HG02885 (cell line): ENCODE measurements around the gene GSDME.

Source experiments
- ATAC-seq: cut with Tn5 transposase; IDR thresholded peaks from one replicate; pipeline ENCODE4 v1.9.1; 2021; ENCODE audit warnings: mild to moderate bottlenecking; ENCODE audit not compliant: unreplicated experiment, poor library complexity

GSDME gene

GRCh38 chr7:24777806-24778205, 20.5 kb upstream of the GSDME start:
- ATAC-seq = no peak

- no peak for ATAC-seq
Measured at GRCh38 chr7:24773646-24774045, 16.4 kb upstream of the GSDME start.

- ATAC-seq = no peak
Measured at GRCh38 chr7:24769851-24770250, 12.6 kb upstream of the GSDME start.

- no peak for ATAC-seq
Measured at GRCh38 chr7:24769014-24769830, 12.0 kb upstream of the GSDME start.

GRCh38 chr7:24767878-24768569, 10.8 kb upstream of the GSDME start:
- no peak for ATAC-seq

GRCh38 chr7:24764972-24765744, 7.9 kb upstream of the GSDME start:
- ATAC-seq = no peak

GRCh38 chr7:24764011-24764410, 6.7 kb upstream of the GSDME start:
- no peak for ATAC-seq

- no peak for ATAC-seq
Measured at GRCh38 chr7:24763303-24763901, 6.1 kb upstream of the GSDME start.

GRCh38 chr7:24762771-24763170, 5.5 kb upstream of the GSDME start:
- no peak for ATAC-seq

- no peak for ATAC-seq
Measured at GRCh38 chr7:24760968-24761367, 3.7 kb upstream of the GSDME start.

GRCh38 chr7:24756545-24757352, 515 bp downstream of the GSDME start:
- ATAC-seq = peak; percentile 7

GRCh38 chr7:24755541-24756407, 1.5 kb downstream of the GSDME start:
- ATAC-seq = peak; percentile 67

GRCh38 chr7:24754906-24755506, 2.3 kb downstream of the GSDME start:
- peak; percentile 0 for ATAC-seq

GRCh38 chr7:24752073-24752800, 5.0 kb downstream of the GSDME start:
- ATAC-seq = no peak

- ATAC-seq = no peak
Measured at GRCh38 chr7:24751484-24751883, 5.8 kb downstream of the GSDME start.

GRCh38 chr7:24750441-24751055, 6.7 kb downstream of the GSDME start:
- ATAC-seq = no peak

GRCh38 chr7:24748521-24748920, 8.7 kb downstream of the GSDME start:
- no peak for ATAC-seq
